Mammary epithelial cell (primary cell): ENCODE results near the gene DCP1B.

Experiments
- EZH2 ChIP-seq: IDR thresholded peaks from 2 replicates; pipeline ENCODE4 v1.6.1; 2012; ENCODE audit warnings: low read length, inconsistent platforms, borderline replicate concordance
- TF ChIP-seq, protein P1 (sequence below), 2 donors: IDR thresholded peaks in 1 of 2; conservative IDR thresholded peaks in 1 of 2; 2 replicates each; pipeline ENCODE4 v1.5.1; 2011 to 2012; ENCODE audit warnings: inconsistent platforms in 2 of 2, low read length in 2 of 2, mild to moderate bottlenecking in 2 of 2, control low read depth in 1 of 2, low read depth in 1 of 2; ENCODE audit not compliant: insufficient read depth in 1 of 2; ENCODE audit errors: extremely low read depth in 1 of 2

DNA sequence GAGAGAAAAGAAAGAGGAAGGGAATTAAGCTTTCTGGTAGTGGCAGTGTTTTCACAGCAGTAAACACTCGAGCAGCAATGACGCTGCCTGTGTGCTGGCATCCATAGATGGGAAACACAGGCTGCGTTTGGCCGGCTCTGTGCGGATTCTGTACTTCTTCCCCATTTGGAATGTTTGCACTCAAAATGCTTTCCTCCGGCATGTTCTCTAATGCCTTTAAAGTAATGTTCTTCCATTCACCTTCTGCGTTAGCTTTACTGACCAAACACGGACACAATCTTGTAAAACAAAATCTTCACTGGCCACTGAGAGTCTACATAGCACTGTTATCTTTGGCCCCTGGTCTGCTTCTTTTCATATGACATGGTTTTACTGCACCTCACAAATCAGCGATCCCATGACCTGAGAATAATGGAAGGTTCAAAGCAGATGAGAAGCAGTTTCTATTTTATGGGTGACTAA is 31.4 kb downstream of the DCP1B start:
- TF ChIP-seq, protein P1, sequence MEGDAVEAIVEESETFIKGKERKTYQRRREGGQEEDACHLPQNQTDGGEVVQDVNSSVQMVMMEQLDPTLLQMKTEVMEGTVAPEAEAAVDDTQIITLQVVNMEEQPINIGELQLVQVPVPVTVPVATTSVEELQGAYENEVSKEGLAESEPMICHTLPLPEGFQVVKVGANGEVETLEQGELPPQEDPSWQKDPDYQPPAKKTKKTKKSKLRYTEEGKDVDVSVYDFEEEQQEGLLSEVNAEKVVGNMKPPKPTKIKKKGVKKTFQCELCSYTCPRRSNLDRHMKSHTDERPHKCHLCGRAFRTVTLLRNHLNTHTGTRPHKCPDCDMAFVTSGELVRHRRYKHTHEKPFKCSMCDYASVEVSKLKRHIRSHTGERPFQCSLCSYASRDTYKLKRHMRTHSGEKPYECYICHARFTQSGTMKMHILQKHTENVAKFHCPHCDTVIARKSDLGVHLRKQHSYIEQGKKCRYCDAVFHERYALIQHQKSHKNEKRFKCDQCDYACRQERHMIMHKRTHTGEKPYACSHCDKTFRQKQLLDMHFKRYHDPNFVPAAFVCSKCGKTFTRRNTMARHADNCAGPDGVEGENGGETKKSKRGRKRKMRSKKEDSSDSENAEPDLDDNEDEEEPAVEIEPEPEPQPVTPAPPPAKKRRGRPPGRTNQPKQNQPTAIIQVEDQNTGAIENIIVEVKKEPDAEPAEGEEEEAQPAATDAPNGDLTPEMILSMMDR (conservative IDR thresholded peaks at IDR 0.05 in 1 of 2, IDR thresholded peaks at IDR 0.05 in 1 of 2; ENCODE audit: extremely low read depth in 1 of 2, insufficient read depth in 1 of 2, low read depth in 1 of 2, low read length in 2 of 2), result no peak
- no peak for TF ChIP-seq EZH2
